SH-SY5Y (cell line): Measurements from ENCODE around the gene FALEC.

Experiments
- GATA2 ChIP-seq: IDR thresholded peaks from 2 replicates; pipeline ENCODE4 v1.6.1; 2011; ENCODE audit warnings: mild to moderate bottlenecking, low read depth, low read length
- GATA3 ChIP-seq: IDR thresholded peaks from 2 replicates; pipeline ENCODE4 v1.6.1; 2011; ENCODE audit warnings: low read depth, mild to moderate bottlenecking, low read length, moderate library complexity

DNA sequence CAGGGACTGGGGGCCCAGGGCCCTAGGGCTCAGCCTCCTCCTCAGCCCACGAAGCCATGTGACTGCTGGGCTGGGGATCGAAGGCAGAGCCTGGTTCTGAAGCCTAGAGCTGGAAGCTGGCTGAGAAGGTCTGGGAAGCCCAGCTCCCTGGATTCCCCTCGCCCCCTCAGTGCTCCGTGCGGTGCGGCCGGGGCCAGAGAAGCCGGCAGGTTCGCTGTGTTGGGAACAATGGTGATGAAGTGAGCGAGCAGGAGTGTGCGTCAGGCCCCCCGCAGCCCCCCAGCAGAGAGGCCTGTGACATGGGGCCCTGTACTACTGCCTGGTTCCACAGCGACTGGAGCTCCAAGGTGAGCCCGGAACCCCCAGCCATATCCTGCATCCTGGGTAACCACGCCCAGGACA, 42.8 kb downstream of the FALEC start:
- TF ChIP-seq GATA3, result no peak
- TF ChIP-seq GATA2, result no peak
